GM13976 (cell line): Measurements from ENCODE around the gene NRSN2.
A peak's percentile ranks its signal among the peaks of the same experiment; 100 is the strongest.
"Not testable (repeated sequence)": the region's sequence is repeated elsewhere in the genome, so short reads cannot be mapped to it uniquely, and the experiment has no call there.

Experiments used
- DNase-seq: peaks from one replicate; pipeline ENCODE4 v3.0.0; 2012; ENCODE audit warnings: low spot score
- CTCF ChIP-seq: IDR thresholded peaks from 2 replicates; pipeline ENCODE4 v1.5.1; 2012; ENCODE audit warnings: borderline replicate concordance, mild to moderate bottlenecking; ENCODE audit not compliant: insufficient read depth; ENCODE audit errors: extremely low read depth, missing control alignments, control extremely low read depth
- in situ Hi-C: fragments of 300-500 bp; cut with MboI; formaldehyde crosslinking; loops from one replicate; pipeline ENCODE4 v1.12.0; 2022; ENCODE audit warnings: low sequenced_read_pairs, mixed read lengths, inconsistent platforms; ENCODE audit not compliant: unreplicated experiment

NRSN2 gene

GRCh38 chr20:376750-377149, 29.8 kb downstream of the NRSN2 start:
- in situ Hi-C loops, result no loop called here
- no peak for TF ChIP-seq CTCF
- DNase-seq, result no peak

GRCh38 chr20:377578-377977, 30.7 kb downstream of the NRSN2 start:
- in situ Hi-C loops, DNase-seq: not testable (repeated sequence)

- DNase-seq, result no peak
- in situ Hi-C loops, result no loop called here
- TF ChIP-seq CTCF, result no peak
Measured at GRCh38 chr20:378961-379336, 32.0 kb downstream of the NRSN2 start.

GRCh38 chr20:380763-381580, 34.1 kb downstream of the NRSN2 start:
- no peak for TF ChIP-seq CTCF
- peak; percentile 83 for DNase-seq
- in situ Hi-C loops, result no loop called here

GRCh38 chr20:381581-382290, 34.8 kb downstream of the NRSN2 start:
- peak; percentile 93 for DNase-seq
- TF ChIP-seq CTCF, result no peak
- in situ Hi-C loops, result no loop called here

GRCh38 chr20:382291-383115, 35.6 kb downstream of the NRSN2 start:
- in situ Hi-C loops, result no loop called here
- no peak for DNase-seq

More at GRCh38 chr20:382291-383115, 35.6 kb downstream of the NRSN2 start:
- TF ChIP-seq CTCF, result no peak
